H1 (cell line): Measurements from ENCODE around the gene DEGS1. TPM values are rescaled to one million over a fixed set of nuclear protein-coding genes. Genes with fewer than 3 reads are reported as not detected.

ENCODE experiments used
- CTCF ChIP-seq, 3 experiments: IDR thresholded peaks; 1 replicate in 2 of 3; 2 replicates in 1 of 3; pipeline versions ENCODE4 v1.5.1 to v1.6.1; 2011; ENCODE audit warnings: low read length in 3 of 3, mild to moderate bottlenecking in 3 of 3, inconsistent platforms in 2 of 3, low read depth in 1 of 3, moderate library complexity in 1 of 3; ENCODE audit not compliant: insufficient read depth in 1 of 3; ENCODE audit errors: control extremely low read depth in 1 of 3
- KDM4A ChIP-seq: IDR thresholded peaks from one replicate; pipeline ENCODE4 v1.7.1; 2012; ENCODE audit warnings: low read depth, mild to moderate bottlenecking, moderate library complexity, low read length, inconsistent platforms; ENCODE audit not compliant: severe bottlenecking
- NANOG ChIP-seq: IDR thresholded peaks from 2 replicates; pipeline ENCODE4 v1.6.1; 2011; ENCODE audit warnings: low read length, low read depth, mild to moderate bottlenecking, inconsistent platforms; ENCODE audit not compliant: insufficient read depth, poor library complexity, severe bottlenecking
- SAP30 ChIP-seq: fragments of 300-600 bp; sonication (generic); IDR thresholded peaks from 2 replicates; pipeline ENCODE4 v1.7.1; 2012; ENCODE audit warnings: low read length, moderate library complexity, mild to moderate bottlenecking, inconsistent platforms; ENCODE audit not compliant: insufficient read depth, insufficient replicate concordance
- polyA plus RNA-seq, 7 experiments: library from polyadenylated mRNA; depleted of rRNA in 3 of 7; stranded (reverse) in 5 of 7; unstranded in 2 of 7; fragments of >200 nt in 5 of 7; fragments of 200-250 nt in 2 of 7; gene quantifications; 1 replicate in 5 of 7; 2 replicates in 1 of 7; 4 replicates in 1 of 7; pipeline versions ENCODE4 v1.2.1 to v1.2.3, GENCODE V29; 2011 to 2013; ENCODE audit warnings: missing spikeins in 2 of 7, mixed read lengths in 2 of 7
- total RNA-seq: library from RNA; stranded (reverse); fragmentation: NEBNext Ultra II Directional; extraction: Animal tissue kit (Norgen Biotek cat#: 25700); gene quantifications from 2 replicates; pipeline ENCODE4 v1.2.1, GENCODE V29; 2021
- TF ChIP-seq, protein P1 (sequence below): IDR thresholded peaks from 2 replicates; pipeline ENCODE4 v1.6.1; 2012; ENCODE audit warnings: inconsistent platforms

Gene DEGS1
- total and polyA plus RNA-seq, 2 of the 8 experiments (the other 6 are each of a cell fraction or from before 2014, with no cell fraction given): 46.1 to 114 TPM

- TF ChIP-seq CTCF (IDR thresholded peaks at IDR 0.05; ENCODE audit: control extremely low read depth in 1 of 3, insufficient read depth in 1 of 3, low read depth in 1 of 3, low read length in 3 of 3) (no peak), KDM4A (no peak), SAP30 (no peak), NANOG (no peak)
- TF ChIP-seq, protein P1, sequence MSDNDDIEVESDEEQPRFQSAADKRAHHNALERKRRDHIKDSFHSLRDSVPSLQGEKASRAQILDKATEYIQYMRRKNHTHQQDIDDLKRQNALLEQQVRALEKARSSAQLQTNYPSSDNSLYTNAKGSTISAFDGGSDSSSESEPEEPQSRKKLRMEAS: no peak
Observed at GRCh38 chr1:224151117-224151516, 31.9 kb upstream of the DEGS1 start (continued).
